Ammon's horn (tissue), 1 donor: Measurements from ENCODE around the gene PCDHGB3.
"Not testable (repeated sequence)": the region's sequence is repeated elsewhere in the genome, so short reads cannot be mapped to it uniquely, and the experiment has no call there.

ENCODE experiments used
- DNase-seq: peaks from one replicate; pipeline ENCODE4 v3.0.0-alpha.2; 2016; ENCODE audit warnings: low spot score

PCDHGB3 gene

GRCh38 chr5:141392429-141393198 lies 22.6 kb downstream of the PCDHGB3 start, which contains the start of gene PCDHGA8:
Gene PCDHGA8, plus strand, starts transcription at chr5:141392633. Its CDS starts 181 bp downstream, at chr5:141392814.
- DNase-seq: no peak

- DNase-seq: no peak
Observed at GRCh38 chr5:141393267-141393666, 23.2 kb downstream of the PCDHGB3 start.

- DNase-seq: not testable (repeated sequence)
Observed at GRCh38 chr5:141394401-141395187, 24.6 kb downstream of the PCDHGB3 start.

GRCh38 chr5:141397756-141398551 lies 27.9 kb downstream of the PCDHGB3 start, which contains the start of gene PCDHGB5:
Gene PCDHGB5, plus strand, starts transcription at chr5:141397947. Its CDS starts 181 bp downstream, at chr5:141398128.
- DNase-seq: not testable (repeated sequence)

- DNase-seq: no peak
Observed at GRCh38 chr5:141398608-141399007, 28.6 kb downstream of the PCDHGB3 start.

- DNase-seq: no peak
Observed at GRCh38 chr5:141399555-141400258, 29.7 kb downstream of the PCDHGB3 start.

GRCh38 chr5:141402553-141403243 lies 32.7 kb downstream of the PCDHGB3 start, which contains the start of gene PCDHGA9:
Gene PCDHGA9, plus strand, starts transcription at chr5:141402778. Its CDS starts 175 bp downstream, at chr5:141402953.
- peak; percentile 11 for DNase-seq

- DNase-seq: no peak
Observed at GRCh38 chr5:141403387-141403786, 33.3 kb downstream of the PCDHGB3 start.

- DNase-seq: not testable (repeated sequence)
Observed at GRCh38 chr5:141407790-141408505, 37.9 kb downstream of the PCDHGB3 start, which contains the start of gene PCDHGB6. Gene PCDHGB6, plus strand, starts transcription at chr5:141408021. Its CDS starts 182 bp downstream, at chr5:141408203.

GRCh38 chr5:141409598-141410306 lies 39.7 kb downstream of the PCDHGB3 start:
- DNase-seq: no peak

- DNase-seq: no peak
Observed at GRCh38 chr5:141411575-141411974, 41.5 kb downstream of the PCDHGB3 start.

GRCh38 chr5:141412854-141413539 lies 43.0 kb downstream of the PCDHGB3 start, which contains the start of gene PCDHGA10:
Gene PCDHGA10, plus strand, starts transcription at chr5:141412987. Its CDS starts 189 bp downstream, at chr5:141413176.
- DNase-seq: no peak

- DNase-seq: no peak
Observed at GRCh38 chr5:141413540-141414069, 43.6 kb downstream of the PCDHGB3 start.

GRCh38 chr5:141414548-141415274 lies 44.7 kb downstream of the PCDHGB3 start:
- DNase-seq: not testable (repeated sequence)

GRCh38 chr5:141415275-141415618 lies 45.2 kb downstream of the PCDHGB3 start:
- not testable (repeated sequence) for DNase-seq

- peak; percentile 51 for DNase-seq
Observed at GRCh38 chr5:141417494-141418172, 47.6 kb downstream of the PCDHGB3 start, which contains the start of gene PCDHGB7. Gene PCDHGB7, plus strand, starts transcription at chr5:141417677. Its CDS starts 183 bp downstream, at chr5:141417860.
